HFF-Myc (cell line): ENCODE data around the gene SUFU.
"Not testable (repeated sequence)": the region's sequence is repeated elsewhere in the genome, so short reads cannot be mapped to it uniquely, and the experiment has no call there.

Source experiments
- DNase-seq: peaks from one replicate; pipeline ENCODE4 v3.0.0-alpha.2; 2011; ENCODE audit warnings: low read depth; ENCODE audit errors: extremely low read depth
- H3K4me3 ChIP-seq: replicated peaks from 2 replicates; pipeline ENCODE4 v1.5.1; 2011; ENCODE audit warnings: low read depth, mild to moderate bottlenecking, control low read depth, low read length
- TF ChIP-seq, protein P1 (sequence below): IDR thresholded peaks from 2 replicates; pipeline ENCODE4 v1.5.1; 2012; ENCODE audit warnings: mild to moderate bottlenecking, low read depth, low read length, control low read depth; ENCODE audit errors: missing control alignments

SUFU gene

DNA sequence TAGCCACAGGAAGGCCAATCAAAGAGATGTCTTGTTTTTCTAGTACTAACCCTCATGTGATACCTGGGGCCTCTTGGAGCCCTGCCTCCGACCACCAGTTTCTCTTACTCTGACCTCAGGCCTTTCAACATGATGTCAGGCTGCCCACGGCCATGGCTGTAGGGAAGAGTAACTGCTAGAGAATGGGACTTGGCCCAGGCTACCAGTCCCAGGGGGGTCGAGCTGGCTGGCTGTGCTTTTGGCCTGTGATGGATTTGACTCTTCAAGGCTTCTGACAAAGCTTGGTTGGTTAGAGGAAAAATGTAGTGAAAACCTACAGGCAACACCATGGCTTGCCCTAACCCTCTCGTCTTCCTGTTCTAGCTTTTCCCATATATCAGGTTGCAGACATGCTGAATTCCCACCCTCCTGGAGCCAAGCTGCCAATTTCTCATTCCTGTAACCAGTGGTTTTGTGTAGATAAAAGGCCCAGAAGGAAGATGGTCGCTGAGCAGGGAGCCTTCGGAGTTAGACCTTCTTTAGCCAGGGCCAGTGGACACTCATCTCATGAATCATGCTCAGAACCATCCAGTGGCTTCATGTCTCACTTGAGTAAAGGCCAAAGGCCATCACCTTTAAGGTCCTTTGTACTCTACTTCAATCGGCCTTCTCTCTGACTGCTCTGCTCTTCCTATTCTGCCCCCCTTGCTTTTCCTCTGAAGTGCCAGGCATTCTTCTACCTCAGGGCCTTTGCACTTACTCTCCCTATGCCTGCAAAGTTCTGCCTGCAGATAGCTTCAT lies 19.7 kb downstream of the SUFU start:
- H3K4me3 ChIP-seq, result no peak overlapping the region
- no peak for DNase-seq
- TF ChIP-seq, protein P1, sequence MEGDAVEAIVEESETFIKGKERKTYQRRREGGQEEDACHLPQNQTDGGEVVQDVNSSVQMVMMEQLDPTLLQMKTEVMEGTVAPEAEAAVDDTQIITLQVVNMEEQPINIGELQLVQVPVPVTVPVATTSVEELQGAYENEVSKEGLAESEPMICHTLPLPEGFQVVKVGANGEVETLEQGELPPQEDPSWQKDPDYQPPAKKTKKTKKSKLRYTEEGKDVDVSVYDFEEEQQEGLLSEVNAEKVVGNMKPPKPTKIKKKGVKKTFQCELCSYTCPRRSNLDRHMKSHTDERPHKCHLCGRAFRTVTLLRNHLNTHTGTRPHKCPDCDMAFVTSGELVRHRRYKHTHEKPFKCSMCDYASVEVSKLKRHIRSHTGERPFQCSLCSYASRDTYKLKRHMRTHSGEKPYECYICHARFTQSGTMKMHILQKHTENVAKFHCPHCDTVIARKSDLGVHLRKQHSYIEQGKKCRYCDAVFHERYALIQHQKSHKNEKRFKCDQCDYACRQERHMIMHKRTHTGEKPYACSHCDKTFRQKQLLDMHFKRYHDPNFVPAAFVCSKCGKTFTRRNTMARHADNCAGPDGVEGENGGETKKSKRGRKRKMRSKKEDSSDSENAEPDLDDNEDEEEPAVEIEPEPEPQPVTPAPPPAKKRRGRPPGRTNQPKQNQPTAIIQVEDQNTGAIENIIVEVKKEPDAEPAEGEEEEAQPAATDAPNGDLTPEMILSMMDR, result no peak

DNA sequence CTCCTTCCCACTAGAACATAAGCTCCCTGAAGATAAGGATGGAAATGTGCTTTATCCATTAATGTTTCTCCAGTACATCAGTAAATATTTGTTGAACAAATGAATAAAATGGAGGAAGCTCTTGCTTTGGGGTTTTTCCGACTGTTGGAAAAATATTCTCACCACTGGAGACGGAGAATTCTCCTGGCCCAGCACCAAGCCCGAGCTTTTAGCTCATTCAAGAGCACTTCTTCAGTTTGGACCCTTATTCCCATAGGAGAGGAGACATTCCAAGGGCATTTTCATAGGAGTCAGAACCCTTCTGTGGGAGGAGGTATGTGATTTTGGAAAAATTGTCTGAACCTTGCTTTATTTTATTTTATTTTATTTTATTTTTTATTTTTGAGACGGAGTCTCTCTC lies 21.0 kb downstream of the SUFU start:
- TF ChIP-seq, protein P1, result no peak
- no peak overlapping the region for H3K4me3 ChIP-seq
- no peak for DNase-seq

DNA sequence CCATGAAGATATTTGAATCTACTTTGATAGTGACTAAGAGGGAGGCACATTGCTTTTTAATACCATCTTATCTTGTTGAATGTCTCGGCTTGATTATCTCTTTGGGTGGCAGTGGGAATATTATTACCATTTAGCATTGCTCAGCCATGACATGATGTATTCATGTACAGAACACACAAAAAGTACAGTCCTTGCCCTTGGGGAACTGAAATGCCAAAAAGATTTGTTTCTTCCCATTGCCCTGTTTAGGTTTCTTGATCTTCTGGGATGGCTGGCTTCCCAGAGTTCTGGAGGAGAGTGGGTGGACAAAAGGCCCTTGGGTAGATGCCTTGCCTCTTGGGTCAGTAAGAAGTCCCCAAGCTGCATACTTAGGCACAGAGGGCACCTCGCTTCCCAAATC lies 23.8 kb downstream of the SUFU start:
- DNase-seq, result no peak
- no peak overlapping the region for H3K4me3 ChIP-seq
- TF ChIP-seq, protein P1, result no peak

DNA sequence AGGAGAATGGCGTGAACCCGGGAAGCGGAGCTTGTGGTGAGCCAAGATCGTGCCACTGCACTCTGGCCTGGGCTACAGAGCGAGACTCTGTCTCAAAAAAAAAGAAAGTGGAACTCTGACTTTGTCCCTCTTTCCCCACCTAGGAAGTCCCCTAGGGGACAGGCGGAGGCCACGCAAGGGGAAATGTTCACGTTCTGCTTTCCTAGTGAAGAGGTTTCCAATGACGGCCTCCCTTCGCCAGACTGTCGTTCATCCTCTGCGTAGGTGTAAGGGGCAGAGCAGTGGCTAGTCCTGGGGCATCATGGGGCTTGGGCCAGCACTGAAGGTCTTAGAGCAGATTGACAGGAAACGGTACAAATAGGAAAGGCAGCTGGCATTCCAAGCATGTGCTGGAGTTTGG lies 30.6 kb downstream of the SUFU start:
- TF ChIP-seq, protein P1, result no peak
- H3K4me3 ChIP-seq, result no peak overlapping the region
- no peak for DNase-seq

DNA sequence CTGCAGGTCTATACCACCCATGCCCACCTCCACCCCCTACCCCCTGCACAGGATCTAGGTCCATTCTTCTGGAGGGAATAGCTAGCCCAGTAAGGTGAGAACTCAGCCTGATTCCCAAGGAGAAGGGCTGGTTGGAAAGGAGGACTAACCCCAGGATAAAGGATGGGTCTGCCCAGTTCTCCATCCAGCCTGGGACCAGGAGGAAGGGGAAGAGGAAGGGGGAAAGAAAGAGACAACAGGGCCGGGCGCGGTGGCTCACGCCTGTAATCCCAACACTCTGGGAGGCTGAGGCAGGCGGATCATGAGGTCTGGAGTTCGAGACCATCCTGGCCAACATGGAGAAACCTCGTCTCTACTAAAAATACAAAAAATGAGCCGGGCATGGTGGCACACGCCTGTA lies 31.2 kb downstream of the SUFU start:
- DNase-seq, H3K4me3 ChIP-seq: not testable (repeated sequence)

DNA sequence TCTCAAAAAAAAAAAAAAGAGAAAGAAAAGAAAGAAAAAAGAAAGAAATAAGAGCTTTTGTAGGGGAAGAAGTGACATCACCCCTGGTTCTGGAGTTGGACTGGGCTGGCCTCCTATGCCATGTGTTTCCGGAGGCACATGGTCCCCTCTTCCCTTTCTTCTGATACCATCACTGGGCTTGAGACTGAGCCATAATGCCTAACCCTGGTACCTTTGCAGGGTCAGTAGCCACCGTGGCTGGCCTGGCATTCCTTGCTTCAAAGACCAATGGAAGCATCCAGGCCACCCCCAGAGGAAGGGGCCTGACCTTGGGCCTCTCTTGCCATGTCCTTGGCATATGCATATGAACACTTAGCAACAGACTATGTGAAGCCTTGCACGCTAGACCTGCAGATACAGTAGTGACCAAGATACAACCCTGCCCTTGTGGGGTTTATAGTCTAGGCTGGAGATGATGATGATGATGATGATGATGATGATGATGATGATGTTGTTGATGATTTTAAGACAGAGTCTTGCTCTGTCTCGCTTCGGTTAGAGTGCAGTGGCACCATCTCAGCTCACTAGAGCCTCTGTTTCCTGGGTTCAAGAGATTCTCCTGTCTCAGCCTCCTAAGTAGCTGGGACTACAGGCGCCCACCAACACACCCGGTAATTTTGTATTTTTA lies 31.8 kb downstream of the SUFU start:
- TF ChIP-seq, protein P1, result no peak
- H3K4me3 ChIP-seq, result no peak overlapping the region
- no peak for DNase-seq

DNA sequence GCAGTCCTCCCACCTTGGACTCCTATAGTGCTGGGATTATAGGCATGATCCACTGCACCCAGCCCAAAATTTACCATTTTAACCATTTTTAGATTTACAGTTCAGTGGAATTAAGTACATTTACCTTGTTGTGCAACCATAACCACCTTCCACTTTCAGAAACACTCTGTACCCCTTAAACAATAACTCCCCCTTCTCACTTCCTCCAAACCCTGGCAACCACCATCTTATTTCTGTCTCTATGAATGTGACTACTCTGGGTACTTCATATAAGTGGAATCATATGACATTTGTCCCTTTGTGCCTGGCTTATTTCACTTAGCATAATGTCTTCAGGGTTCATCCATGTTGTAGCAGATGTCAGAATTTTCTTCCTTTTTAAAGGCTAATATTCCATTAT lies 33.6 kb downstream of the SUFU start:
- H3K4me3 ChIP-seq, result no peak overlapping the region
- DNase-seq, result no peak
- TF ChIP-seq, protein P1, result no peak
